ENCODE results near the gene KIF13A. TPM values are rescaled to one million over a fixed set of nuclear protein-coding genes. Genes with fewer than 3 reads are reported as not detected.

KIF13A gene
- total and polyA plus RNA-seq, 2 experiments from 2014 or later: 8.4 to 28.2 TPM

DNA sequence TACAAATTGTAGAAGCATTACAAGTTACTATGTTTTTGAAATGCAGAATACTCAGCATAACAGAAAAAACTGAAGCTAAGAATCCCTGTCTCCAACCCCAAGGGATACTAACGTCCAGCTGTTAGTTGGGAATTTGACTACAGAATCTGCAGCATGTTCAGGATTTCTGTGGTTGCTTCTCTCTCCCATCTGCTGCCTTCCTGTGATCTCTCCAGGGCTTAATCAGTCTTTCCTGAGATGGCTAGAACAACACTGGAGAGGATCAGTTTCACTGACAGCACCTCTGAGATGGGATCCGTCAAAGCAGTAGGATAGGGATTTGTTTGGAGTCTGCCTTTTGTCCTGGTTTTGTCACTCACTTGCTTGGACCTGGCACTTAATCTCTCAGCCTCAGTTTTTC is 207.4 kb downstream of the KIF13A start:
- H3K4me3 Mint-ChIP-seq: no peak overlapping the region
- peaks cover 3% of the 10 kb centered on the region for H3K27me3 Mint-ChIP-seq (ENCODE audit: insufficient read depth, low read depth, poor library complexity)
- Histone ChIP-seq H4K20me1 (replicated peaks; ENCODE audit: insufficient read depth) (no peaks in the 10 kb centered on the region), H3K27ac (ENCODE audit: low read depth) (peak overlapping the region; percentile 50; the same call in 1 of the 2 replicates), H3F3A (replicated peaks; ENCODE audit: low read depth) (no peaks in the 10 kb centered on the region), H3K4me1 (ENCODE audit: insufficient read depth) (peaks cover 16% of the 10 kb centered on the region), H3K79me2 (replicated peaks; ENCODE audit: insufficient read depth) (no peaks in the 10 kb centered on the region), H3K4me2 (no peak overlapping the region), H3K36me3 (ENCODE audit: insufficient read depth) (peaks cover 36% of the 10 kb centered on the region), H3K27me3 (ENCODE audit: insufficient read depth) (no peaks in the 10 kb centered on the region), H3K4me3 (no peak overlapping the region), H2AFZ (no peak overlapping the region), H3K9me2 (ENCODE audit: insufficient read depth) (no peaks in the 10 kb centered on the region)
- H3K36me3 Mint-ChIP-seq (ENCODE audit: low read depth): peaks cover 35% of the 10 kb centered on the region
- ATAC-seq (no peak), DNase-seq (ENCODE audit: low spot score) (no peak)
- H3K27ac Mint-ChIP-seq: peak overlapping the region; percentile 59; the same call in 1 of the 2 replicates
- H3K4me1 Mint-ChIP-seq: peaks cover 14% of the 10 kb centered on the region
- no peaks in the 10 kb centered on the region for H3K9me3 Mint-ChIP-seq
- TF ChIP-seq REST (IDR thresholded peaks at IDR 0.05; ENCODE audit: unreplicated experiment): no peak
- TF ChIP-seq CREB1 (CRISPR knock-in tag; IDR thresholded peaks at IDR 0.05; ENCODE audit: low read depth): no peak

DNA sequence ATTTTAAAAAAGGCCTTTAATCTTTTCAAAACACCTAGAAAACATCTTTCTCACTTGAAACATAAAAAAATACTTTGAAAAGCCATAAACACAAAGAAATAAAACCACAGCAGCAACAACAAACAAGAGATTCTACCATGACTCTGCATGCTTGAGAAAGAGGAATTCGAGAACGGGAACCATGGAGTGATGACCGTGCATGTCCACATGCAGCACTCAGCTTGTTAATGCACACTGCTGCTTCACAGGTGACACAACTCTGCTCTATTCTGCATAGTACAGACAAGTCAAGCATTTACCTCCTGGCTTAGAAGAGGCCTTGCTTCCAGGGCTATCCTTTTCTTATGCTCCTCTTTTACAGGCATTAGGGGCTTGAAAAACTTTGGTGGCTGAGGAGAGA is 215.8 kb downstream of the KIF13A start:
- no peak overlapping the region for H3K4me3 Mint-ChIP-seq
- H3K27ac Mint-ChIP-seq: no peak overlapping the region
- 0 out of 2 replicates have a peak, but pooled peaks cover 3% of the 10 kb centered on the region for H4K20me1 ChIP-seq (replicated peaks; ENCODE audit: insufficient read depth)
- TF ChIP-seq EZH2 (IDR thresholded peaks at IDR 0.05; ENCODE audit: low read depth, unreplicated experiment) (no peak), NANOG (IDR thresholded peaks at IDR 0.05; ENCODE audit: borderline replicate concordance) (no peak), STAT1 (IDR thresholded peaks at IDR 0.05; ENCODE audit: unreplicated experiment) (no peak), ZNF114 (CRISPR knock-in tag; IDR thresholded peaks at IDR 0.05) (no peak)
- TF ChIP-seq, protein P1, sequence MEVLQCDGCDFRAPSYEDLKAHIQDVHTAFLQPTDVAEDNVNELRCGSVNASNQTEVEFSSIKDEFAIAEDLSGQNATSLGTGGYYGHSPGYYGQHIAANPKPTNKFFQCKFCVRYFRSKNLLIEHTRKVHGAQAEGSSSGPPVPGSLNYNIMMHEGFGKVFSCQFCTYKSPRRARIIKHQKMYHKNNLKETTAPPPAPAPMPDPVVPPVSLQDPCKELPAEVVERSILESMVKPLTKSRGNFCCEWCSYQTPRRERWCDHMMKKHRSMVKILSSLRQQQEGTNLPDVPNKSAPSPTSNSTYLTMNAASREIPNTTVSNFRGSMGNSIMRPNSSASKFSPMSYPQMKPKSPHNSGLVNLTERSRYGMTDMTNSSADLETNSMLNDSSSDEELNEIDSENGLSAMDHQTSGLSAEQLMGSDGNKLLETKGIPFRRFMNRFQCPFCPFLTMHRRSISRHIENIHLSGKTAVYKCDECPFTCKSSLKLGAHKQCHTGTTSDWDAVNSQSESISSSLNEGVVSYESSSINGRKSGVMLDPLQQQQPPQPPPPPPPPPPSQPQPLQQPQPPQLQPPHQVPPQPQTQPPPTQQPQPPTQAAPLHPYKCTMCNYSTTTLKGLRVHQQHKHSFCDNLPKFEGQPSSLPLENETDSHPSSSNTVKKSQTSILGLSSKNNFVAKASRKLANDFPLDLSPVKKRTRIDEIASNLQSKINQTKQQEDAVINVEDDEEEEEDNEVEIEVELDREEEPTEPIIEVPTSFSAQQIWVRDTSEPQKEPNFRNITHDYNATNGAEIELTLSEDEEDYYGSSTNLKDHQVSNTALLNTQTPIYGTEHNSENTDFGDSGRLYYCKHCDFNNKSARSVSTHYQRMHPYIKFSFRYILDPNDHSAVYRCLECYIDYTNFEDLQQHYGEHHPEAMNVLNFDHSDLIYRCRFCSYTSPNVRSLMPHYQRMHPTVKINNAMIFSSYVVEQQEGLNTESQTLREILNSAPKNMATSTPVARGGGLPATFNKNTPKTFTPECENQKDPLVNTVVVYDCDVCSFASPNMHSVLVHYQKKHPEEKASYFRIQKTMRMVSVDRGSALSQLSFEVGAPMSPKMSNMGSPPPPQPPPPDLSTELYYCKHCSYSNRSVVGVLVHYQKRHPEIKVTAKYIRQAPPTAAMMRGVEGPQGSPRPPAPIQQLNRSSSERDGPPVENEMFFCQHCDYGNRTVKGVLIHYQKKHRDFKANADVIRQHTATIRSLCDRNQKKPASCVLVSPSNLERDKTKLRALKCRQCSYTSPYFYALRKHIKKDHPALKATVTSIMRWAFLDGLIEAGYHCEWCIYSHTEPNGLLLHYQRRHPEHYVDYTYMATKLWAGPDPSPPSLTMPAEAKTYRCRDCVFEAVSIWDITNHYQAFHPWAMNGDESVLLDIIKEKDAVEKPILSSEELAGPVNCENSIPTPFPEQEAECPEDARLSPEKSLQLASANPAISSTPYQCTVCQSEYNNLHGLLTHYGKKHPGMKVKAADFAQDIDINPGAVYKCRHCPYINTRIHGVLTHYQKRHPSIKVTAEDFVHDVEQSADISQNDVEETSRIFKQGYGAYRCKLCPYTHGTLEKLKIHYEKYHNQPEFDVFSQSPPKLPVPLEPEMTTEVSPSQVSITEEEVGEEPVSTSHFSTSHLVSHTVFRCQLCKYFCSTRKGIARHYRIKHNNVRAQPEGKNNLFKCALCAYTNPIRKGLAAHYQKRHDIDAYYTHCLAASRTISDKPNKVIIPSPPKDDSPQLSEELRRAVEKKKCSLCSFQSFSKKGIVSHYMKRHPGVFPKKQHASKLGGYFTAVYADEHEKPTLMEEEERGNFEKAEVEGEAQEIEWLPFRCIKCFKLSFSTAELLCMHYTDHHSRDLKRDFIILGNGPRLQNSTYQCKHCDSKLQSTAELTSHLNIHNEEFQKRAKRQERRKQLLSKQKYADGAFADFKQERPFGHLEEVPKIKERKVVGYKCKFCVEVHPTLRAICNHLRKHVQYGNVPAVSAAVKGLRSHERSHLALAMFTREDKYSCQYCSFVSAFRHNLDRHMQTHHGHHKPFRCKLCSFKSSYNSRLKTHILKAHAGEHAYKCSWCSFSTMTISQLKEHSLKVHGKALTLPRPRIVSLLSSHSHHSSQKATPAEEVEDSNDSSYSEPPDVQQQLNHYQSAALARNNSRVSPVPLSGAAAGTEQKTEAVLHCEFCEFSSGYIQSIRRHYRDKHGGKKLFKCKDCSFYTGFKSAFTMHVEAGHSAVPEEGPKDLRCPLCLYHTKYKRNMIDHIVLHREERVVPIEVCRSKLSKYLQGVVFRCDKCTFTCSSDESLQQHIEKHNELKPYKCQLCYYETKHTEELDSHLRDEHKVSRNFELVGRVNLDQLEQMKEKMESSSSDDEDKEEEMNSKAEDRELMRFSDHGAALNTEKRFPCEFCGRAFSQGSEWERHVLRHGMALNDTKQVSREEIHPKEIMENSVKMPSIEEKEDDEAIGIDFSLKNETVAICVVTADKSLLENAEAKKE (CRISPR knock-in tag; IDR thresholded peaks at IDR 0.05): no peak
- TF ChIP-seq, protein P2, sequence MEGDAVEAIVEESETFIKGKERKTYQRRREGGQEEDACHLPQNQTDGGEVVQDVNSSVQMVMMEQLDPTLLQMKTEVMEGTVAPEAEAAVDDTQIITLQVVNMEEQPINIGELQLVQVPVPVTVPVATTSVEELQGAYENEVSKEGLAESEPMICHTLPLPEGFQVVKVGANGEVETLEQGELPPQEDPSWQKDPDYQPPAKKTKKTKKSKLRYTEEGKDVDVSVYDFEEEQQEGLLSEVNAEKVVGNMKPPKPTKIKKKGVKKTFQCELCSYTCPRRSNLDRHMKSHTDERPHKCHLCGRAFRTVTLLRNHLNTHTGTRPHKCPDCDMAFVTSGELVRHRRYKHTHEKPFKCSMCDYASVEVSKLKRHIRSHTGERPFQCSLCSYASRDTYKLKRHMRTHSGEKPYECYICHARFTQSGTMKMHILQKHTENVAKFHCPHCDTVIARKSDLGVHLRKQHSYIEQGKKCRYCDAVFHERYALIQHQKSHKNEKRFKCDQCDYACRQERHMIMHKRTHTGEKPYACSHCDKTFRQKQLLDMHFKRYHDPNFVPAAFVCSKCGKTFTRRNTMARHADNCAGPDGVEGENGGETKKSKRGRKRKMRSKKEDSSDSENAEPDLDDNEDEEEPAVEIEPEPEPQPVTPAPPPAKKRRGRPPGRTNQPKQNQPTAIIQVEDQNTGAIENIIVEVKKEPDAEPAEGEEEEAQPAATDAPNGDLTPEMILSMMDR (conservative IDR thresholded peaks at IDR 0.05; ENCODE audit: low read depth in 2 of 2): no peak

More for the DNA sequence above, 215.8 kb downstream of the KIF13A start:
- H3K79me2 ChIP-seq (replicated peaks; ENCODE audit: insufficient read depth): no peaks in the 10 kb centered on the region
- no peaks in the 10 kb centered on the region; the same call in 2 of the 3 replicates for H3K9me3 Mint-ChIP-seq
- DNase-seq (ENCODE audit: low spot score): no peak
- H3K4me2 ChIP-seq: no peak overlapping the region
- H3K4me1 ChIP-seq (ENCODE audit: insufficient read depth): no peaks in the 10 kb centered on the region
- no peaks in the 10 kb centered on the region for H3K27me3 Mint-ChIP-seq (ENCODE audit: insufficient read depth, low read depth, poor library complexity)
- no peaks in the 10 kb centered on the region for H3F3A ChIP-seq (replicated peaks; ENCODE audit: low read depth)
- H3K4me1 Mint-ChIP-seq: no peaks in the 10 kb centered on the region
- peaks cover 27% of the 10 kb centered on the region for H3K36me3 ChIP-seq (ENCODE audit: insufficient read depth)
- H2AFZ ChIP-seq: no peak overlapping the region
- ATAC-seq: no peak
- no peaks in the 10 kb centered on the region for H3K27me3 ChIP-seq (ENCODE audit: insufficient read depth)
- no peaks in the 10 kb centered on the region for H3K9me2 ChIP-seq (ENCODE audit: insufficient read depth)
- peaks cover 28% of the 10 kb centered on the region for H3K36me3 Mint-ChIP-seq (ENCODE audit: low read depth)
- no peak overlapping the region for H3K4me3 ChIP-seq
- no peak overlapping the region for H3K27ac ChIP-seq (ENCODE audit: low read depth)

Data from GM23338 (cell line).